Tongue (tissue), 2 donors: ENCODE measurements around the gene MAGI1. TPM values are rescaled to one million over a fixed set of nuclear protein-coding genes. Genes with fewer than 3 reads are reported as not detected.
"Not testable (repeated sequence)": the region's sequence is repeated elsewhere in the genome, so short reads cannot be mapped to it uniquely, and the experiment has no call there.

Experiments
- DNase-seq: peaks from one replicate; pipeline ENCODE4 v3.0.0-alpha.2; 2015
- total RNA-seq: library from RNA; depleted of rRNA; stranded (reverse); fragments of >200 nt; gene quantifications from one replicate; pipeline ENCODE4 v1.2.3, GENCODE V29; 2014

Gene MAGI1
- total RNA-seq, 1 donor from 2014 or later = 62.1 TPM

GRCh38 chr3:65902304-65902793 lies 136.4 kb downstream of the MAGI1 start:
- peak; percentile 63 for DNase-seq

- DNase-seq = no peak
Observed at GRCh38 chr3:65901226-65901625, 137.5 kb downstream of the MAGI1 start.

- DNase-seq = no peak
Observed at GRCh38 chr3:65899226-65899625, 139.5 kb downstream of the MAGI1 start.

GRCh38 chr3:65897766-65898165 lies 141.0 kb downstream of the MAGI1 start:
- no peak for DNase-seq

- no peak for DNase-seq
Observed at GRCh38 chr3:65896321-65896720, 142.4 kb downstream of the MAGI1 start.

GRCh38 chr3:65894679-65895453 lies 143.9 kb downstream of the MAGI1 start:
- DNase-seq = no peak

GRCh38 chr3:65894126-65894525 lies 144.6 kb downstream of the MAGI1 start:
- DNase-seq = no peak

GRCh38 chr3:65893631-65894030 lies 145.1 kb downstream of the MAGI1 start:
- no peak for DNase-seq

GRCh38 chr3:65891477-65891876 lies 147.2 kb downstream of the MAGI1 start:
- not testable (repeated sequence) for DNase-seq

GRCh38 chr3:65890328-65890727 lies 148.4 kb downstream of the MAGI1 start:
- DNase-seq = no peak

- DNase-seq = no peak
Observed at GRCh38 chr3:65889707-65890099, 149.0 kb downstream of the MAGI1 start.

- peak; percentile 31 for DNase-seq
Observed at GRCh38 chr3:65888980-65889706, 149.6 kb downstream of the MAGI1 start.

- DNase-seq = no peak
Observed at GRCh38 chr3:65888196-65888595, 150.5 kb downstream of the MAGI1 start.

- no peak for DNase-seq
Observed at GRCh38 chr3:65886391-65886790, 152.3 kb downstream of the MAGI1 start.

- DNase-seq = no peak
Observed at GRCh38 chr3:65884071-65884470, 154.6 kb downstream of the MAGI1 start.

GRCh38 chr3:65883613-65884012 lies 155.1 kb downstream of the MAGI1 start:
- DNase-seq = peak; percentile 52

GRCh38 chr3:65880350-65880749 lies 158.4 kb downstream of the MAGI1 start:
- no peak for DNase-seq

GRCh38 chr3:65879372-65879771 lies 159.3 kb downstream of the MAGI1 start:
- no peak for DNase-seq

- no peak for DNase-seq
Observed at GRCh38 chr3:65878831-65879230, 159.9 kb downstream of the MAGI1 start.

- DNase-seq = no peak
Observed at GRCh38 chr3:65877160-65877559, 161.6 kb downstream of the MAGI1 start.

- no peak for DNase-seq
Observed at GRCh38 chr3:65876028-65876420, 162.7 kb downstream of the MAGI1 start.

- no peak for DNase-seq
Observed at GRCh38 chr3:65875393-65876027, 163.2 kb downstream of the MAGI1 start.

GRCh38 chr3:65873869-65874268 lies 164.8 kb downstream of the MAGI1 start:
- DNase-seq = no peak
